ENCODE measurements around the gene MKNK2.

MKNK2 gene

GRCh38 chr19:2079865-2080301 is 28.8 kb upstream of the MKNK2 start:
- no peak for DNase-seq

GRCh38 chr19:2079076-2079864 is 28.2 kb upstream of the MKNK2 start:
- DNase-seq = no peak

- no peak for DNase-seq
Measured at GRCh38 chr19:2077833-2078619, 27.0 kb upstream of the MKNK2 start.

- DNase-seq = no peak
Measured at GRCh38 chr19:2077398-2077797, 26.4 kb upstream of the MKNK2 start.

- DNase-seq = no peak
Measured at GRCh38 chr19:2076526-2076944, 25.5 kb upstream of the MKNK2 start.

GRCh38 chr19:2072757-2073551 is 21.9 kb upstream of the MKNK2 start:
- no peak for DNase-seq

GRCh38 chr19:2070986-2071673 is 20.1 kb upstream of the MKNK2 start:
- DNase-seq = no peak

- no peak for DNase-seq
Measured at GRCh38 chr19:2070436-2070827, 19.4 kb upstream of the MKNK2 start.

GRCh38 chr19:2064788-2065524 is 13.9 kb upstream of the MKNK2 start:
- no peak for DNase-seq

- DNase-seq = no peak
Measured at GRCh38 chr19:2064395-2064787, 13.3 kb upstream of the MKNK2 start.

GRCh38 chr19:2063824-2064223 is 12.8 kb upstream of the MKNK2 start:
- no peak for DNase-seq

- DNase-seq = no peak
Measured at GRCh38 chr19:2062770-2063169, 11.7 kb upstream of the MKNK2 start.

- no peak for DNase-seq
Measured at GRCh38 chr19:2062389-2062729, 11.3 kb upstream of the MKNK2 start.

- peak; percentile 93 to 96 for DNase-seq
Measured at GRCh38 chr19:2061495-2062388, 10.7 kb upstream of the MKNK2 start.

- peak in 1 of 2 experiments; percentile 32 for DNase-seq
Measured at GRCh38 chr19:2060884-2061494, 9.9 kb upstream of the MKNK2 start.

- DNase-seq = peak in 1 of 2 experiments; percentile 28
Measured at GRCh38 chr19:2059422-2060201, 8.6 kb upstream of the MKNK2 start.

GRCh38 chr19:2058570-2059421 is 7.8 kb upstream of the MKNK2 start:
- DNase-seq = no peak
